G401.6 (cell line): ENCODE results near the gene ARHGAP40.

Experiments
- FAIRE-seq: peaks from 2 replicates; lab custom pipeline; 2012; peaks lifted over from hg19 to GRCh38; lab: Jason Lieb, UNC

The ARHGAP40 gene

GRCh38 chr20:38617830-38618196 lies 16.2 kb downstream of the ARHGAP40 start:
- no peak for FAIRE-seq

DNA sequence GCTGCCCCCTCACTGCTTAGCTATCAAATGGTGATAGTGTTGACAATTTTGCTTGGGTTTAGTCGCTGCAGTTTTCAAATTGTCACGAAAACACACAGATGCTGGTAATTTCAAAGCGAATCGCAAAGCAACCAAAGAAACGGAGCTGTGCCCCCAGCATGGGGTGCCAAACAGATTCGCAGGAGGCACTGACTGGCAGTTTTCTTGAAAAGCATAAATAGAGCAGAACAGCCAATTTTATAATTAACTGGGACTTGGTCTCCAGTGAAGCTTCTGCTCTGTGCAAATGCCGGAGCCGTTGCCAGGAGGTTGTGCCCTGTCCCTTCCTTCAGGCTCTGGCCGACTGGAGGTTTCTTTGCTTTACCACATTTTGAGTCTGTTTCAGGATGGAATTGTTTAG lies 18.8 kb downstream of the ARHGAP40 start:
- FAIRE-seq, result no peak

DNA sequence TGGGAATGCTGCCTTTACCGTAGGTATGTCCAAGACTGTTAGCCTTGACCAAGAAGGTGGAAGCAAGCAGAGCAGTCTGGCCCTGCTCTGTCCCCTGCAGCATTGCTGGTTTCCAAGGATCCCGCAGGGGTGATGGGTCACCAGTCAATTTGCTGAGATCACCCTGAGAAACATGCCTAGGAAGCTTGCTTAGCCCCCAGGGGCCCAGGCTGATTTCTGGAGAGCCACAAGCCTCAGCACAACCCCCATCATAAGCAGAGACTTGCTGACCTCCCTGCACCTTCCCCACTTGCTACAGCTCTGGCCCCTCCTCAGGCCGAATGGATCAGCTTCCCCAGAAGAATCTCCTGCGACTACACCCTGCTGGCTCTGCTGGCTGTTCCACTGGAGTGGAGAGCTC lies 21.5 kb downstream of the ARHGAP40 start:
- FAIRE-seq, result no peak

- FAIRE-seq, result no peak
These were observed 22.5 kb downstream of the ARHGAP40 start for GRCh38 chr20:38624084-38624483.

GRCh38 chr20:38625896-38626295 lies 24.3 kb downstream of the ARHGAP40 start:
- no peak for FAIRE-seq

GRCh38 chr20:38626921-38627659 lies 25.5 kb downstream of the ARHGAP40 start:
- FAIRE-seq, result no peak

GRCh38 chr20:38628580-38629470 lies 27.2 kb downstream of the ARHGAP40 start:
- FAIRE-seq, result no peak

DNA sequence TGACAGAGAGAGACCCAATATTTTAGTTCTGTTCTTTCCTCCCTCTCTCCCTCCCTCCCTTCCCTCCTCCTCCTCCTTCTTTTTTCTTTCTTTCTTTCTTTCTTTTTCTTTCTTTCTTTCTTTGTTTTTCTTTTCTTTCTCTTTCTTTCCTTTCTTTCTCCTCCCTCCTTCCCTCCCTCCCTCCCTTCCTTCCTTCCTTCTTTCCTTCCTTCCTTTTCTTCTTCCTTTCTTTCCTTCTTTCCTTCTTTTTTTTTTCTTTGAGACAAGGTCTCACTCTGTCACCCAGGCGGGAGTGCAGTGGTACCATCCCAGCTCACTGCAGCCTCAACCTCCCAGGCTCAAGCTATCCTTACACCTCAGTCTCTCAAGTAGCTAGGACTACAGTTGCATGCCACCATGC lies 28.4 kb downstream of the ARHGAP40 start:
- FAIRE-seq, result no peak

DNA sequence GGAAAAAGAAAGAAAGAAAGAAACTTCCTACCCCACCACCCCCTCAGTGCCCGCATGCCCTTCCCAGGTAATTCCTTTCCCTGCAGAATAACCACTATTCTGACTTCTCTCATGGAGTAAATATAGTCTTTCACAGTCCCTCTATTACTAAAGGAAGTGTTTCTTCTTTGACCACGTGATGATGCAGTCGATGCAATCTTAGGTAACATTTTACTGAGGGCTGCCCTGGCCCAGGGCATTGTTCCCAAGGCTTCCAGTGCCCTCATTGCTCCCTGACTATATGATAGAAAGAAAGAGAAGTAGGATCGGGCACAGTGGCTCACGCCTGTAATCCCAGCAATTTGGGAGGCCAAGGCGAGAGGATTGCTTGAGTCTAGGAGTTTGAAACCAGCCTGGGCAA lies 29.1 kb downstream of the ARHGAP40 start:
- no peak for FAIRE-seq

GRCh38 chr20:38631155-38632022 lies 29.8 kb downstream of the ARHGAP40 start:
- no peak for FAIRE-seq

DNA sequence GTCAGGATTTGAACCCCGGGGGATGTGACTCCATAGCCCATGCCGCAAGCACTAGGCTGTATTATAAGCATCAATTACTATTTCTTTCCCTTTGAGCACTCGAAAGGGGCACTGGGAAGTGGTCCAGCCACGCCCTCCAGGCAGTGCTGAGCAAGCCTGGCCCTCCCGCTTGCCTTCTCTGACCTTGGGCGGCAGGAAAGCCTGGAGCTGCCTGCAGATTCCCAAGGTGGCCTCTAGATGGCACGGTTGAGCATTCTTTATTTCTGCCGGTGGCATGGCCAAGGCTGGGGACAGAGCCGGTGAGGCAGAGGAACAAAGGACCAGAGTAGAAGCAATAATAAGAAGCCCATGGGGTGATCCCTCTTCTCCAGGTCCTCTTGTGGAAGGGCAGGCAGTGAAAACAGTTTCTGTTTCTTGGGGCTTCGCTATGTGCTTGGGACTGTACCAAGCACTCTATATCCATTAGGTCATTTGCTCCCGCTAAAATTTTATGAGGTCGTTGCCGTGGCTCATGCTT lies 32.0 kb downstream of the ARHGAP40 start:
- FAIRE-seq, result peak; percentile 64

DNA sequence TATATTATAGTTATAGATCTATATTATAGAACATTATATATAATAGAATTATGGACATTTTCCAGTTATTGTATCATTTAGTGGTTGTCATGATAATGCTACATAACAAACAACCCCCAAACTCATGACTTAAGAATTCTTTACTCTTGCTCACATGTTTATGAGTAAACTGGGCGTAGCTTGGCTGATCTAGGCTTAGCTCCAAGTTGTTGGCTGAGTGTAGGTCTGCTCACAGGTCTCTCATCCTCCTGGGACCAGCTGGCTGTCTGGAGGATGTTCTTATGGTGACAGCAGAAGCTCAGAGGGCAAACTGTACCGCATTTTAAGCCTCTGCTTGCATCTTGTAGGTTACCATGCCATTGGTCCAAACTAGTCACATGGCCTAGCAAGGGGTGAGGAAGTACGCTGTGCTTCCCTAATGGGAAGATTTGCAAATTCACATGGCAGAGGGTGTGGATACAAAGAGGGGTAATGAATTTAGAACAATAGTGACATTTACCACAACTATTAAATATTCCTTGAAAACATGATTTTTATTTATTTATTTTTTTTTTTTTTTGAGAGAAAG lies 34.2 kb downstream of the ARHGAP40 start:
- no peak for FAIRE-seq

DNA sequence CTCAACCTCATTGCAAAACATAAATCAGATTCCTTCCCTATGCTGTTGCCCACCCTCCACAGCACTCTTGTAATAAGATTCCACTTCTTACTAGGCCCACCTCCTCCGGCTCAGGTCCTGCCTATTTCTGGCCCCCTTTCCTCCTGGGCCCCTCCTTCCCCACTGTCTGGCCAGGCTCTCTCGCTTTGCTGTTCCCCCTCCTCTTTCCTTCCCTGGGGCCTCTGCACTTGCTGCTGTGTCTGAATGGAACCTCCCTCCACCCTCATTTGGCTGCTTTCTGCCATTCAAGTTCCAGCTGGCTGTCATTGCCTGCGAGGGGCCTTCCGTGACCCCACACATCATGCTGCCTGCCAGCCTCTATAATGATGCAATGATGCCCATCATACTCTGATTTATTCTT lies 38.9 kb downstream of the ARHGAP40 start:
- no peak for FAIRE-seq

GRCh38 chr20:38642498-38642897 lies 40.9 kb downstream of the ARHGAP40 start:
- FAIRE-seq, result no peak

- no peak for FAIRE-seq
These were observed 43.1 kb downstream of the ARHGAP40 start for GRCh38 chr20:38644588-38645260.

DNA sequence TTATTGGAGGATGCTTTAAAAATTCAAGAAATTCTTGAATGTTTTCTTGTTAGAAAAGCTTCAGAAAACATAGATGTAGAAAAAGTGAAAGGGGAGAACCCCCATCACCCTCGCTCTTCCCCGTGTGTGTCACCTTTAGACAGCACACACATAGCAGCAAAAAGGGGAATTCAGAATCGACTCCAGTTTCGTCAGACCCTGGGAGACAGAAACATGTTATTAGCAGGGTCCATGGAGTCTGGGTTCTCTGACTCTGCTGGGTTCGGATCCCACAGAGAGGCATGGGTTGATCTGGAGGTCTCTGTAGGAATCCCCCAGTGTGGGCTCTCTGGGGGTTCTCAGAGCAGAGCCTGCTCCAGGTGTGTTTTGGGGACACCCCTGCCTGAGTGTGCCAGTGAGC lies 43.7 kb downstream of the ARHGAP40 start:
- FAIRE-seq, result no peak

DNA sequence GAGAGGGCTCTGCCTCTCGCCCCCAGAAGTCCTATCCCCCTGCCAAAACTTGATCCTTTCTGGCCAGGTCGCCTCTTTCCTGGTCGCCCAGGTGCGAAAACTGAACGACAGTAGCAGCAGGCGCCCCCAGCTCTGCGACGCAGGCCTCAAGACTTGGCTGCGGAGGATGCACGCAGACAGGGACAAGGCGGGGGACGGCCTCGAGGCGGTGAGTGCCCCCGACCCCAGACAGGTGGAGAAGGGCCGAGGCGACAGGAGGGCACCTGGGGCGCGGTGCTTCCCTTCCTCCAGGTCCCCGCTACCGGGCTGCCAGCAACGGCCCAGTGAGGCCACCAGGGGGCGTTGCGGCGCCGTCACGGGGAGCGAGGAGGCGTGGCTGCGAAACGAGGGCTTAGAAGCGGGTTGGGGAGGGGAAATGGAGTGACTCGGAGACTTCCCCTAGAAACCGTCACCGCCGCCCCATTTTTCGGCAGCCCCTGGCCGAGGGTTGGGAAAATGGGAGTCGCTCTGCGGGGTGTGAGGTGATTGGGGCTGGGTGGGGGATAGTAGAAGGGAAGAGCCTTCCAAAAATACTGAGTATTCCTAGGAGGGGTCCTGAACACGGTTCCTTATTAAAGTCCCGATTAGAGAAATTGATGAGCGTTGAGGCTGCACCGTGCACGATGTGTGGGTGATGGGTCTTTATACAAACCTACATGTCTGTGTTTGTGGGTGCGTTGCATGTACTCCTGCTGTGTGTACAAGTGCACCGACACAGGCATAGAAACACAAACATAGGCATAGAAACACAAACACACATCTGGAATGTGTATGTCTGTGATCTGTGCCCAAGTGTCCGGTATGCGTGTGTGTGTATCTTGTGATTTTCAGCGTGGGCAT lies 44.6 kb downstream of the ARHGAP40 start:
- FAIRE-seq, result no peak

DNA sequence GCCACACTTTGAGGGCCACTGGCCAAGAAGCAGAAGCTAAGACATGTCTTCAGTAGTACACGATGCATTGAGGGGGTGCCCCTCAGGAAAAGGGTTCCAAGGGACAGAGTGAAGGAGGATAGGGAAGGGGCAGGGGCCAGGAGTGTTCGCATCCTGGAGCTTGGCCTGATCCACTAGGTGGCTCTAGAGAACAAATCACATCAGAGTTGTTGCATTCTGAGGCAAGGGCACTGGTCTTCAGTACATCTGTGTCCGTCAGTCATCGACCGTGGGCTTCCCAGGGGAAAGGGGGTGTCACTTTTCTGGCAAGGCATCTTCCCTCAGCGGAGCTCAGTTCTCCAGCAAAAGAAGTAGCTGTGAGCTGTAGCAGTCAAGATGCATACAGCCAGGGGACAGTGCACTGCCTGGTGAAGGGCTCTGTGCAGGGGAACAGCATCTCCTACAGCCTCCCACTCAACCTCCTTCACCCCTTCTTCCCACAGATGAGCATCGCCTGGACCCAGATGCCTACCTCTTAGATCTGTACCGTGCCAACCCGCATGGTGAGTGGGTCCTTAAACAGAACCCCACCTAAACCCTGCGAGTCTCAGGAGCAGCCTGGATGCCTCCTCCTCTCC lies 47.8 kb downstream of the ARHGAP40 start:
- no peak for FAIRE-seq

GRCh38 chr20:38650010-38650409 lies 48.4 kb downstream of the ARHGAP40 start:
- FAIRE-seq, result no peak

- no peak for FAIRE-seq
These were observed 49.5 kb downstream of the ARHGAP40 start for GRCh38 chr20:38651154-38651553.
